WTC11 (cell line): Measurements from ENCODE around the gene FBXO30. TPM values are rescaled to one million over a fixed set of nuclear protein-coding genes. Genes with fewer than 3 reads are reported as not detected.

Experiments used
- ATF1 ChIP-seq: sonication (generic); formaldehyde crosslinking; IDR thresholded peaks from 2 replicates; pipeline ENCODE4 v1.8.1; 2023; ENCODE audit warnings: mild to moderate bottlenecking, moderate library complexity, missing genetic modification reagents
- ETV6 ChIP-seq: sonication (generic); formaldehyde crosslinking; IDR thresholded peaks from 2 replicates; pipeline ENCODE4 v1.8.1; 2022; ENCODE audit warnings: mild to moderate bottlenecking, missing genetic modification reagents
- GTF2I ChIP-seq: fragments of 250-450 bp; sonication (Bioruptor Pico); conservative IDR thresholded peaks from 2 replicates; pipeline ENCODE4 v1.4.0; 2021; ENCODE audit warnings: mild to moderate bottlenecking
- HMGA2 ChIP-seq: fragments of 250-450 bp; sonication (Bioruptor Pico); IDR thresholded peaks from 2 replicates; pipeline ENCODE4 v1.4.0; 2021; ENCODE audit warnings: mild to moderate bottlenecking, moderate library complexity
- IRF2 ChIP-seq: sonication (generic); formaldehyde crosslinking; IDR thresholded peaks from 2 replicates; pipeline ENCODE4 v1.8.0; 2022; ENCODE audit warnings: low read depth, missing genetic modification reagents, borderline replicate concordance
- JUN ChIP-seq: sonication (generic); formaldehyde crosslinking; IDR thresholded peaks from 2 replicates; pipeline ENCODE4 v1.8.0; 2023; ENCODE audit warnings: mild to moderate bottlenecking, missing genetic modification reagents
- NR2C2 ChIP-seq: sonication (generic); formaldehyde crosslinking; IDR thresholded peaks from 2 replicates; pipeline ENCODE4 v1.8.0; 2022; ENCODE audit warnings: mild to moderate bottlenecking, missing genetic modification reagents
- OVOL2 ChIP-seq: fragments of 250-450 bp; sonication (Bioruptor Pico); IDR thresholded peaks from 2 replicates; pipeline ENCODE4 v1.9.0; 2021; ENCODE audit warnings: mild to moderate bottlenecking, borderline replicate concordance
- RORB ChIP-seq: fragments of 250-450 bp; sonication (Bioruptor Pico); IDR thresholded peaks from 2 replicates; pipeline ENCODE4 v1.9.0; 2021; ENCODE audit warnings: mild to moderate bottlenecking
- SMAD3 ChIP-seq: sonication (generic); formaldehyde crosslinking; IDR thresholded peaks from 2 replicates; pipeline ENCODE4 v1.8.0; 2022; ENCODE audit warnings: missing genetic modification reagents, mild to moderate bottlenecking, borderline replicate concordance
- TCF7 ChIP-seq: sonication (generic); formaldehyde crosslinking; IDR thresholded peaks from 2 replicates; pipeline ENCODE4 v1.8.0; 2022; ENCODE audit warnings: mild to moderate bottlenecking, low read depth, missing genetic modification reagents, moderate library complexity
- TEAD4 ChIP-seq: sonication (generic); formaldehyde crosslinking; IDR thresholded peaks from 2 replicates; pipeline ENCODE4 v1.8.0; 2022; ENCODE audit warnings: mild to moderate bottlenecking, missing genetic modification reagents
- ZBTB21 ChIP-seq: sonication (generic); formaldehyde crosslinking; IDR thresholded peaks from 2 replicates; pipeline ENCODE4 v1.8.1; 2023; ENCODE audit warnings: mild to moderate bottlenecking, missing genetic modification reagents, borderline replicate concordance
- ZNF121 ChIP-seq: sonication (generic); formaldehyde crosslinking; IDR thresholded peaks from 2 replicates; pipeline ENCODE4 v1.8.0; 2023; ENCODE audit warnings: missing genetic modification reagents
- ZNF232 ChIP-seq: sonication (generic); formaldehyde crosslinking; IDR thresholded peaks from 2 replicates; pipeline ENCODE4 v1.8.0; 2022; ENCODE audit warnings: mild to moderate bottlenecking, missing genetic modification reagents
- ZNF263 ChIP-seq: sonication (generic); formaldehyde crosslinking; IDR thresholded peaks from 2 replicates; pipeline ENCODE4 v1.8.1; 2022; ENCODE audit warnings: low read depth, mild to moderate bottlenecking, moderate library complexity, missing genetic modification reagents
- ZNF396 ChIP-seq: fragments of 250-450 bp; sonication (Bioruptor Pico); IDR thresholded peaks from 2 replicates; pipeline ENCODE4 v1.8.0; 2021; ENCODE audit warnings: mild to moderate bottlenecking, moderate library complexity, borderline replicate concordance
- total RNA-seq: library from RNA; stranded (reverse); gene quantifications from 3 replicates; pipeline ENCODE4 v1.2.3, GENCODE V29; 2021
- TF ChIP-seq, protein P1 (sequence below): sonication (generic); formaldehyde crosslinking; IDR thresholded peaks from 2 replicates; pipeline ENCODE4 v1.8.0; 2022; ENCODE audit warnings: missing genetic modification reagents
- TF ChIP-seq, protein P2 (sequence below): fragments of 250-450 bp; sonication (Bioruptor Pico); conservative IDR thresholded peaks from 2 replicates; pipeline ENCODE4 v1.9.0; 2021; ENCODE audit warnings: mild to moderate bottlenecking
- TF ChIP-seq, protein P3 (sequence below): fragments of 250-450 bp; sonication (Bioruptor Pico); IDR thresholded peaks from 2 replicates; pipeline ENCODE4 v1.9.0; 2021; ENCODE audit warnings: mild to moderate bottlenecking, borderline replicate concordance
- TF ChIP-seq, protein P4 (sequence below): fragments of 250-450 bp; sonication (Bioruptor Pico); IDR thresholded peaks from 2 replicates; pipeline ENCODE4 v1.8.0; 2021; ENCODE audit warnings: mild to moderate bottlenecking
- TF ChIP-seq, protein P5 (sequence below): fragments of 250-450 bp; sonication (Bioruptor Pico); IDR thresholded peaks from 2 replicates; pipeline ENCODE4 v1.9.0; 2021; ENCODE audit warnings: mild to moderate bottlenecking
- TF ChIP-seq, protein P6 (sequence below): sonication (generic); formaldehyde crosslinking; IDR thresholded peaks from 2 replicates; pipeline ENCODE4 v1.8.0; 2023; ENCODE audit warnings: missing genetic modification reagents
- TF ChIP-seq, protein P7 (sequence below): fragments of 250-450 bp; sonication (Bioruptor Pico); IDR thresholded peaks from 2 replicates; pipeline ENCODE4 v1.9.0; 2021; ENCODE audit warnings: mild to moderate bottlenecking

The FBXO30 gene
- total RNA-seq, 1 experiment from 2014 or later, result 11.8 TPM

DNA sequence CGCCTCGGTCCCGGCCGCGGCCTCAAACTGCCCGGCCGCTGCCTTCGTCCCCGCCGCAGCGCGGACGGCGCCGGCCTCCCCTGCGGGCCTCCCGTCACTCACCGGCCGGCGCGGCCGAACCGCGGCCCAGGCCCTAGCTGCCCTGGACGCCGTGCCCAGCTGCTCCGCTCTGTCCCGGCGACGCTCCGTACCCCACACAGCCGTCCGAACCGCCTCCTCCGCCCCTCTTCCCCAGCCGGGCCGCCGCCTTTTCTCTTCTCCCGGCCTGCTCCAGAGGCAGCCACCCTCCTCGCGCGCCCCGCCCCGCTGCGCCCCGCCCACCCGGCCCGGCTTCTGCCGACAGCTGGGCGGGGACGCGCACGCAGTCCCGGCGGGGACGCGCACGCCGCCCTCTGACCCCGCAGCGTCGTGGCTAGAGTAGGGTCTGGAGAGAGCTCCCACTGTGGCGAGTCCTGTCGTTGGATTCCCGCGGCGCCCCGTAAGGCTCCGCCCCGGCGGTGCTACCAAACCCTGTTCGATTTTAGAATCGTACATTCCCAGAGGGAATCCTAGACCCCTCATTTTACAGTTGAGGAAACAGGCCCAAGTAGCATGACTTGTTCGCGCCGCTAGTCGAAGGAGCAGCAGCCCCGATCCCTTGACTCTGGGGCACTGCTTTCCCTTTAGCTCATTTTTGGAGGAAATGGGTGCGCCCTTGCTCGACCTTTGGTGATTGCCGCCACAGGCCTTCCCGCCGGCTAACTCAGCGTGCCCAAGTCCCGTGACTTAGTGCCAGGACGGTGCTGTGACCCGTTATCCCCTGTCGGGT is at the start of gene FBXO30 (continued):
- TF ChIP-seq, protein P1, sequence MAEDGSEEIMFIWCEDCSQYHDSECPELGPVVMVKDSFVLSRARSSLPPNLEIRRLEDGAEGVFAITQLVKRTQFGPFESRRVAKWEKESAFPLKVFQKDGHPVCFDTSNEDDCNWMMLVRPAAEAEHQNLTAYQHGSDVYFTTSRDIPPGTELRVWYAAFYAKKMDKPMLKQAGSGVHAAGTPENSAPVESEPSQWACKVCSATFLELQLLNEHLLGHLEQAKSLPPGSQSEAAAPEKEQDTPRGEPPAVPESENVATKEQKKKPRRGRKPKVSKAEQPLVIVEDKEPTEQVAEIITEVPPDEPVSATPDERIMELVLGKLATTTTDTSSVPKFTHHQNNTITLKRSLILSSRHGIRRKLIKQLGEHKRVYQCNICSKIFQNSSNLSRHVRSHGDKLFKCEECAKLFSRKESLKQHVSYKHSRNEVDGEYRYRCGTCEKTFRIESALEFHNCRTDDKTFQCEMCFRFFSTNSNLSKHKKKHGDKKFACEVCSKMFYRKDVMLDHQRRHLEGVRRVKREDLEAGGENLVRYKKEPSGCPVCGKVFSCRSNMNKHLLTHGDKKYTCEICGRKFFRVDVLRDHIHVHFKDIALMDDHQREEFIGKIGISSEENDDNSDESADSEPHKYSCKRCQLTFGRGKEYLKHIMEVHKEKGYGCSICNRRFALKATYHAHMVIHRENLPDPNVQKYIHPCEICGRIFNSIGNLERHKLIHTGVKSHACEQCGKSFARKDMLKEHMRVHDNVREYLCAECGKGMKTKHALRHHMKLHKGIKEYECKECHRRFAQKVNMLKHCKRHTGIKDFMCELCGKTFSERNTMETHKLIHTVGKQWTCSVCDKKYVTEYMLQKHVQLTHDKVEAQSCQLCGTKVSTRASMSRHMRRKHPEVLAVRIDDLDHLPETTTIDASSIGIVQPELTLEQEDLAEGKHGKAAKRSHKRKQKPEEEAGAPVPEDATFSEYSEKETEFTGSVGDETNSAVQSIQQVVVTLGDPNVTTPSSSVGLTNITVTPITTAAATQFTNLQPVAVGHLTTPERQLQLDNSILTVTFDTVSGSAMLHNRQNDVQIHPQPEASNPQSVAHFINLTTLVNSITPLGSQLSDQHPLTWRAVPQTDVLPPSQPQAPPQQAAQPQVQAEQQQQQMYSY (CRISPR knock-in tag), result peak; percentile 83
- TF ChIP-seq, protein P2, sequence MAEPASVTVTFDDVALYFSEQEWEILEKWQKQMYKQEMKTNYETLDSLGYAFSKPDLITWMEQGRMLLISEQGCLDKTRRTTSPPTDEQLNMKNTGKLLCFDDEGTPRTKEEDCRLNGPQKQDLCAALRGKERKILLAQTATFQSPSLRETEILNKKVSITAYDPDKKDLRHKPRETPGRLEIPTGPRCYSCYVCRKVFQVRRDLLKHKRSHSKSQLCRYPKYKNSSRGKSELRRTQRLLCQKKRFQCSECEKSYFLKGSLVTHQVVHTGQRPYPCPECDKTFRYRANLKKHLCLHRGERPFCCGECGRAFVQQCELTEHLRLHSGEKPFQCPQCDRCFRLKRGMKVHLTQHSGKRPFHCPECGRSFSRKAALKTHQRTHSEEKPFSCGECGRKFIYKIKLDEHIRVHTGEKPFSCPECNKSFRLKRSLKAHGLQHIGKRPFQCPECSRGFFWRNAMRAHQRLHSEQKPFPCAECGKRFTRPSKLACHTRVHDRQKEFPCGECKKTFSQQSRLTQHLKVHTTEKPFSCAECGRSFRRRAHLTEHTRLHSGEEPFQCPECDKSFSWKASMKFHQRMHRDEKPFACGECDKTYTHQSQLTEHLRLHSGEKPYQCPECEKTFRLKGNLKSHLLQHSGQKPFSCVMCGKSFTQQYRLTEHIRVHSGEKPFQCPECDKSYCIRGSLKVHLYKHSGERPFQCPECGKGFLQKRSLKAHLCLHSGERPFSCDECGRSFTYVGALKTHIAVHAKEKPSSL, result no peak
- 0 out of 2 replicates have a peak, but pooled peaks have one; percentile 30 for TF ChIP-seq SMAD3
- TF ChIP-seq ZNF232 (CRISPR knock-in tag), result no peak
- TF ChIP-seq, protein P3, sequence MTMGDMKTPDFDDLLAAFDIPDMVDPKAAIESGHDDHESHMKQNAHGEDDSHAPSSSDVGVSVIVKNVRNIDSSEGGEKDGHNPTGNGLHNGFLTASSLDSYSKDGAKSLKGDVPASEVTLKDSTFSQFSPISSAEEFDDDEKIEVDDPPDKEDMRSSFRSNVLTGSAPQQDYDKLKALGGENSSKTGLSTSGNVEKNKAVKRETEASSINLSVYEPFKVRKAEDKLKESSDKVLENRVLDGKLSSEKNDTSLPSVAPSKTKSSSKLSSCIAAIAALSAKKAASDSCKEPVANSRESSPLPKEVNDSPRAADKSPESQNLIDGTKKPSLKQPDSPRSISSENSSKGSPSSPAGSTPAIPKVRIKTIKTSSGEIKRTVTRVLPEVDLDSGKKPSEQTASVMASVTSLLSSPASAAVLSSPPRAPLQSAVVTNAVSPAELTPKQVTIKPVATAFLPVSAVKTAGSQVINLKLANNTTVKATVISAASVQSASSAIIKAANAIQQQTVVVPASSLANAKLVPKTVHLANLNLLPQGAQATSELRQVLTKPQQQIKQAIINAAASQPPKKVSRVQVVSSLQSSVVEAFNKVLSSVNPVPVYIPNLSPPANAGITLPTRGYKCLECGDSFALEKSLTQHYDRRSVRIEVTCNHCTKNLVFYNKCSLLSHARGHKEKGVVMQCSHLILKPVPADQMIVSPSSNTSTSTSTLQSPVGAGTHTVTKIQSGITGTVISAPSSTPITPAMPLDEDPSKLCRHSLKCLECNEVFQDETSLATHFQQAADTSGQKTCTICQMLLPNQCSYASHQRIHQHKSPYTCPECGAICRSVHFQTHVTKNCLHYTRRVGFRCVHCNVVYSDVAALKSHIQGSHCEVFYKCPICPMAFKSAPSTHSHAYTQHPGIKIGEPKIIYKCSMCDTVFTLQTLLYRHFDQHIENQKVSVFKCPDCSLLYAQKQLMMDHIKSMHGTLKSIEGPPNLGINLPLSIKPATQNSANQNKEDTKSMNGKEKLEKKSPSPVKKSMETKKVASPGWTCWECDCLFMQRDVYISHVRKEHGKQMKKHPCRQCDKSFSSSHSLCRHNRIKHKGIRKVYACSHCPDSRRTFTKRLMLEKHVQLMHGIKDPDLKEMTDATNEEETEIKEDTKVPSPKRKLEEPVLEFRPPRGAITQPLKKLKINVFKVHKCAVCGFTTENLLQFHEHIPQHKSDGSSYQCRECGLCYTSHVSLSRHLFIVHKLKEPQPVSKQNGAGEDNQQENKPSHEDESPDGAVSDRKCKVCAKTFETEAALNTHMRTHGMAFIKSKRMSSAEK (CRISPR knock-in tag), result no peak
- no peak for TF ChIP-seq ZNF263
- no peak; the same call in 1 of the 2 replicates for TF ChIP-seq GTF2I (CRISPR knock-in tag)
- TF ChIP-seq TEAD4 (CRISPR knock-in tag), result no peak
- TF ChIP-seq ETV6 (CRISPR knock-in tag), result no peak
- TF ChIP-seq, protein P4, sequence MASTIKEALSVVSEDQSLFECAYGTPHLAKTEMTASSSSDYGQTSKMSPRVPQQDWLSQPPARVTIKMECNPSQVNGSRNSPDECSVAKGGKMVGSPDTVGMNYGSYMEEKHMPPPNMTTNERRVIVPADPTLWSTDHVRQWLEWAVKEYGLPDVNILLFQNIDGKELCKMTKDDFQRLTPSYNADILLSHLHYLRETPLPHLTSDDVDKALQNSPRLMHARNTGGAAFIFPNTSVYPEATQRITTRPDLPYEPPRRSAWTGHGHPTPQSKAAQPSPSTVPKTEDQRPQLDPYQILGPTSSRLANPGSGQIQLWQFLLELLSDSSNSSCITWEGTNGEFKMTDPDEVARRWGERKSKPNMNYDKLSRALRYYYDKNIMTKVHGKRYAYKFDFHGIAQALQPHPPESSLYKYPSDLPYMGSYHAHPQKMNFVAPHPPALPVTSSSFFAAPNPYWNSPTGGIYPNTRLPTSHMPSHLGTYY (CRISPR knock-in tag), result no peak
- TF ChIP-seq ZBTB21 (CRISPR knock-in tag), result no peak
- 0 out of 2 replicates have a peak, but pooled peaks have one; percentile 54 for TF ChIP-seq TCF7 (CRISPR knock-in tag)
- TF ChIP-seq HMGA2 (CRISPR knock-in tag), result no peak
- peak; percentile 85 for TF ChIP-seq NR2C2 (CRISPR knock-in tag)
- peak; percentile 91 for TF ChIP-seq ZNF121 (CRISPR knock-in tag)
- TF ChIP-seq OVOL2 (CRISPR knock-in tag), result no peak
- TF ChIP-seq ZNF396 (CRISPR knock-in tag), result no peak
- no peak for TF ChIP-seq IRF2 (CRISPR knock-in tag)
- TF ChIP-seq, protein P5, sequence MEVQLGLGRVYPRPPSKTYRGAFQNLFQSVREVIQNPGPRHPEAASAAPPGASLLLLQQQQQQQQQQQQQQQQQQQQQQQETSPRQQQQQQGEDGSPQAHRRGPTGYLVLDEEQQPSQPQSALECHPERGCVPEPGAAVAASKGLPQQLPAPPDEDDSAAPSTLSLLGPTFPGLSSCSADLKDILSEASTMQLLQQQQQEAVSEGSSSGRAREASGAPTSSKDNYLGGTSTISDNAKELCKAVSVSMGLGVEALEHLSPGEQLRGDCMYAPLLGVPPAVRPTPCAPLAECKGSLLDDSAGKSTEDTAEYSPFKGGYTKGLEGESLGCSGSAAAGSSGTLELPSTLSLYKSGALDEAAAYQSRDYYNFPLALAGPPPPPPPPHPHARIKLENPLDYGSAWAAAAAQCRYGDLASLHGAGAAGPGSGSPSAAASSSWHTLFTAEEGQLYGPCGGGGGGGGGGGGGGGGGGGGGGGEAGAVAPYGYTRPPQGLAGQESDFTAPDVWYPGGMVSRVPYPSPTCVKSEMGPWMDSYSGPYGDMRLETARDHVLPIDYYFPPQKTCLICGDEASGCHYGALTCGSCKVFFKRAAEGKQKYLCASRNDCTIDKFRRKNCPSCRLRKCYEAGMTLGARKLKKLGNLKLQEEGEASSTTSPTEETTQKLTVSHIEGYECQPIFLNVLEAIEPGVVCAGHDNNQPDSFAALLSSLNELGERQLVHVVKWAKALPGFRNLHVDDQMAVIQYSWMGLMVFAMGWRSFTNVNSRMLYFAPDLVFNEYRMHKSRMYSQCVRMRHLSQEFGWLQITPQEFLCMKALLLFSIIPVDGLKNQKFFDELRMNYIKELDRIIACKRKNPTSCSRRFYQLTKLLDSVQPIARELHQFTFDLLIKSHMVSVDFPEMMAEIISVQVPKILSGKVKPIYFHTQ (CRISPR knock-in tag), result no peak
- TF ChIP-seq ATF1 (CRISPR knock-in tag), result no peak
- no peak for TF ChIP-seq RORB (CRISPR knock-in tag)
- TF ChIP-seq, protein P6, sequence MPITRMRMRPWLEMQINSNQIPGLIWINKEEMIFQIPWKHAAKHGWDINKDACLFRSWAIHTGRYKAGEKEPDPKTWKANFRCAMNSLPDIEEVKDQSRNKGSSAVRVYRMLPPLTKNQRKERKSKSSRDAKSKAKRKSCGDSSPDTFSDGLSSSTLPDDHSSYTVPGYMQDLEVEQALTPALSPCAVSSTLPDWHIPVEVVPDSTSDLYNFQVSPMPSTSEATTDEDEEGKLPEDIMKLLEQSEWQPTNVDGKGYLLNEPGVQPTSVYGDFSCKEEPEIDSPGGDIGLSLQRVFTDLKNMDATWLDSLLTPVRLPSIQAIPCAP (CRISPR knock-in tag), result no peak
- TF ChIP-seq, protein P7, sequence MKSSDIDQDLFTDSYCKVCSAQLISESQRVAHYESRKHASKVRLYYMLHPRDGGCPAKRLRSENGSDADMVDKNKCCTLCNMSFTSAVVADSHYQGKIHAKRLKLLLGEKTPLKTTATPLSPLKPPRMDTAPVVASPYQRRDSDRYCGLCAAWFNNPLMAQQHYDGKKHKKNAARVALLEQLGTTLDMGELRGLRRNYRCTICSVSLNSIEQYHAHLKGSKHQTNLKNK (CRISPR knock-in tag), result no peak
- no peak for TF ChIP-seq JUN (CRISPR knock-in tag)
